ENCODE results near the gene ZDHHC8. TPM values are rescaled to one million over a fixed set of nuclear protein-coding genes. Genes with fewer than 3 reads are reported as not detected.

Gene ZDHHC8
- total RNA-seq, 1 donor from 2014 or later = 35.5 TPM

GRCh38 chr22:20089226-20089976 lies 42.2 kb upstream of the ZDHHC8 start:
- no peak for DNase-seq (ENCODE audit: low spot score in 2 of 2)
- H3K4me1 ChIP-seq = peaks cover 0 to 5% of the 10 kb centered on the region in 2 donors
- no peaks in the 10 kb centered on the region for H3K27me3 ChIP-seq
- no peak overlapping the region for H3K27ac ChIP-seq
- intact Hi-C loops (cut with DNase I) = no loop called here
- H3K4me3 ChIP-seq = no peak overlapping the region
- no peaks in the 10 kb centered on the region for H3K9me3 ChIP-seq
- peaks cover 76 to 88% of the 10 kb centered on the region in 2 donors for H3K36me3 ChIP-seq
- TF ChIP-seq CTCF (IDR thresholded peaks at IDR 0.05) = no peak

- Histone ChIP-seq H3K27me3 (no peaks in the 10 kb centered on the region), H3K4me1 (peaks cover 0 to 3% of the 10 kb centered on the region in 2 donors), H3K36me3 (peaks cover 83 to 95% of the 10 kb centered on the region in 2 donors), H3K9me3 (no peaks in the 10 kb centered on the region), H3K4me3 (no peak overlapping the region), H3K27ac (no peak overlapping the region)
- intact Hi-C loops (cut with DNase I) = no loop called here
- DNase-seq (ENCODE audit: low spot score in 2 of 2) = no peak
- no peak for TF ChIP-seq CTCF (IDR thresholded peaks at IDR 0.05)
These were observed 41.5 kb upstream of the ZDHHC8 start for GRCh38 chr22:20089977-20090729.

- Histone ChIP-seq H3K27me3 (no peaks in the 10 kb centered on the region), H3K36me3 (peaks cover 85 to 100% of the 10 kb centered on the region in 2 donors), H3K9me3 (no peaks in the 10 kb centered on the region), H3K4me1 (peaks cover 0 to 3% of the 10 kb centered on the region in 2 donors), H3K4me3 (no peak overlapping the region), H3K27ac (no peak overlapping the region)
- intact Hi-C loops (cut with DNase I) = no loop called here
- no peak for DNase-seq (ENCODE audit: low spot score in 2 of 2)
- no peak for TF ChIP-seq CTCF (IDR thresholded peaks at IDR 0.05)
These were observed 40.8 kb upstream of the ZDHHC8 start for GRCh38 chr22:20090730-20091240.

GRCh38 chr22:20091690-20092476 lies 39.7 kb upstream of the ZDHHC8 start:
- Histone ChIP-seq H3K36me3 (peaks cover 76 to 100% of the 10 kb centered on the region in 2 donors), H3K4me3 (no peak overlapping the region), H3K27ac (no peak overlapping the region), H3K27me3 (no peaks in the 10 kb centered on the region), H3K9me3 (no peaks in the 10 kb centered on the region), H3K4me1 (peaks cover 0 to 3% of the 10 kb centered on the region in 2 donors)
- intact Hi-C loops (cut with DNase I) = no loop called here
- no peak for TF ChIP-seq CTCF (IDR thresholded peaks at IDR 0.05)
- DNase-seq (ENCODE audit: low spot score in 2 of 2) = no peak

GRCh38 chr22:20092477-20092854 lies 39.1 kb upstream of the ZDHHC8 start:
- Histone ChIP-seq H3K9me3 (no peaks in the 10 kb centered on the region), H3K27ac (no peak overlapping the region), H3K27me3 (no peaks in the 10 kb centered on the region), H3K4me1 (peaks cover 0 to 3% of the 10 kb centered on the region in 2 donors), H3K36me3 (peaks cover 73 to 100% of the 10 kb centered on the region in 2 donors), H3K4me3 (no peak overlapping the region)
- no peak for TF ChIP-seq CTCF (IDR thresholded peaks at IDR 0.05)
- DNase-seq (ENCODE audit: low spot score in 2 of 2) = no peak
- intact Hi-C loops (cut with DNase I) = no loop called here
